ENCODE results near the gene SMARCD3. TPM values are rescaled to one million over a fixed set of nuclear protein-coding genes. Genes with fewer than 3 reads are reported as not detected.

Gene SMARCD3
- polyA plus RNA-seq, 1 donor = 80.6 TPM

GRCh38 chr7:151238924-151239836 is 9.3 kb downstream of the SMARCD3 start:
- no peak for DNase-seq

- DNase-seq = no peak
Observed at GRCh38 chr7:151238190-151238810, 10.2 kb downstream of the SMARCD3 start.

DNA sequence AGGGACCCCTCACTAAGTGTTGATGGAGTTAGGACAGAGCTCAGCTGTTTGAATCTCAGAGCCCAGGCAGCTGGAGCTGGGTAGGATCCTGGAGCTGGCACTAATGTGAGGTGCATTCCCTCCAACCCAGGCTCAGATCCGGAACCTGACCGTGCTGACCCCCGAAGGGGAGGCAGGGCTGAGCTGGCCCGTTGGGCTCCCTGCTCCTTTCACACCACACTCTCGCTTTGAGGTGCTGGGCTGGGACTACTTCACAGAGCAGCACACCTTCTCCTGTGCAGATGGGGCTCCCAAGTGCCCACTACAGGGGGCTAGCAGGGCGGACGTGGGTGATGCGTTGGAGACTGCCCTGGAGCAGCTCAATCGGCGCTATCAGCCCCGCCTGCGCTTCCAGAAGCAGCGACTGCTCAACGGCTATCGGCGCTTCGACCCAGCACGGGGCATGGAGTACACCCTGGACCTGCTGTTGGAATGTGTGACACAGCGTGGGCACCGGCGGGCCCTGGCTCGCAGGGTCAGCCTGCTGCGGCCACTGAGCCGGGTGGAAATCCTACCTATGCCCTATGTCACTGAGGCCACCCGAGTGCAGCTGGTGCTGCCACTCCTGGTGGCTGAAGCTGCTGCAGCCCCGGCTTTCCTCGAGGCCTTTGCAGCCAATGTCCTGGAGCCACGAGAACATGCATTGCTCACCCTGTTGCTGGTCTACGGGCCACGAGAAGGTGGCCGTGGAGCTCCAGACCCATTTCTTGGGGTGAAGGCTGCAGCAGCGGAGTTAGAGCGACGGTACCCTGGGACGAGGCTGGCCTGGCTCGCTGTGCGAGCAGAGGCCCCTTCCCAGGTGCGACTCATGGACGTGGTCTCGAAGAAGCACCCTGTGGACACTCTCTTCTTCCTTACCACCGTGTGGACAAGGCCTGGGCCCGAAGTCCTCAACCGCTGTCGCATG is 11.0 kb downstream of the SMARCD3 start:
- no peak for DNase-seq

- no peak for DNase-seq
Observed at GRCh38 chr7:151236406-151236805, 12.1 kb downstream of the SMARCD3 start.

DNA sequence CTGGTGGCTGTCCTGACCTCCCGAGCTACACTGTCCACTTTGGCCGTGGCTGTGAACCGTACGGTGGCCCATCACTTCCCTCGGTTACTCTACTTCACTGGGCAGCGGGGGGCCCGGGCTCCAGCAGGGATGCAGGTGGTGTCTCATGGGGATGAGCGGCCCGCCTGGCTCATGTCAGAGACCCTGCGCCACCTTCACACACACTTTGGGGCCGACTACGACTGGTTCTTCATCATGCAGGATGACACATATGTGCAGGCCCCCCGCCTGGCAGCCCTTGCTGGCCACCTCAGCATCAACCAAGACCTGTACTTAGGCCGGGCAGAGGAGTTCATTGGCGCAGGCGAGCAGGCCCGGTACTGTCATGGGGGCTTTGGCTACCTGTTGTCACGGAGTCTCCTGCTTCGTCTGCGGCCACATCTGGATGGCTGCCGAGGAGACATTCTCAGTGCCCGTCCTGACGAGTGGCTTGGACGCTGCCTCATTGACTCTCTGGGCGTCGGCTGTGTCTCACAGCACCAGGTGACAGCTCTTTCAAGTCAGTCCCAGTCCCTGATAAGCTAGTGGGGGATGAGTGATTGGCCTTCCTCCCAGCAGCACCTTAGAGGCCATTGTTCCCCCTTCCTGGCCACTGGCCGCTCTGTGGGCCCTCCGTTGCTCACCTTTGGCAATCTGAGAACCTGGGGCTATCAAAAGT is 13.3 kb downstream of the SMARCD3 start:
- no peak for DNase-seq

- no peak for DNase-seq
Observed at GRCh38 chr7:151233804-151234203, 14.7 kb downstream of the SMARCD3 start.

DNA sequence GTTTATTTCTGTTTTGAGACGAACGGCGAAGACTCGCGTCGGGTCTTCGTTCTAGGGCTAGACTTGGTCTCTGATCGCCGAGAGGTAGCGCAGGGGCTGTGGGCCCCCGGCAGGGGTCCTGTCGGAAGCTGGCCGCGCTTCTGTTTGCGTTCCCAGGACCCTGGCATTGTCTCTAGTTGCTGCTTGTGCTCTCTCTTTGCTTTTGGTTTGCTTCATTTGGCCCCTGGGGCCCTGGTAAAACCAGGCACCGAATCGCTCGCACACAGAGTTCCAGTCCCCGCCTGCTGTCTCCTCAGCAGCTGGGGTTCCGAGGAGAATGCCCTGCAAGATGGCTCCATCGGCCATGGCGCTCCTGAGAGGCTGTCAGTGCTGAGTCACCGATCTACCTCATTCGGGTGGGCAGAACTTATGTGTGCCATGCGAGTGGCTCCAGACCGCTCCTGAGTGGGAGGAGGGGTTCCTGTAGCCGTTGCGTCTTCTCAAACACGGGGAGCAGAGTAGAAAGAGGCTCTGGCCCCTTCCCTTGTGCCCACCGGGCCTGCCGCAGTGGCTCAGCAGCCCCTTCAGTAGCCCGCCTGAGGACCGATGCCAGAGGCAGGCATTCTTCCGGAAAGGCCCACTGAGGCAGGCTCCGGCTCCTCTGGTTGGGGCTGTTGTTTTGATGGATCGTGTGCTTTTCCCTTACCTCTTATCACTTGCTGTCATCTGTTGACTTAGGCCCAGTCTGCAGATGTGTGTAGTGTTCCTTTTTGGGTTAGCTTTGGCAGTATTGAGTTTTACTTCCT is 15.4 kb downstream of the SMARCD3 start:
- no peak for DNase-seq

- DNase-seq = peak; percentile 81
Observed at GRCh38 chr7:151232091-151232916, 16.2 kb downstream of the SMARCD3 start, which contains the start of gene CHPF2. Gene CHPF2 (plus strand): TSS chr7:151232483. CDS start chr7:151234012, 1,529 bp downstream.

DNA sequence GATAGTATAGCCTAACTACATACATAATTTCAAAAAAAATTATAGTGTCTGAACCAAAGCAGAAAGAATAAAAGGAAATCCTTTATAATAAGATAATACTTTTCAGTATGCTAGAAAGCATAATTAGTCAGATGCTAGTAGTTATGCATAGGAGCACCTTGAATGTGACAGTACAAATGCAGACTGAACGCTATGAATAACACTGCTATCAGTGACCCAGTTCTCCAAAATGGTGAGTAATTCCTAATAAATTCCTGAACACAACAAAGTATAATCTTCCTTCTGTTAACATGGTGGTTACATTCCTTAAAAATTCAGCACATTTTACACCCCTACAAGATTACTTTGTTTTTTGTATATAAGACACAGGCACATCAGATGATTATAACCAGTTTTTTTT is 17.4 kb downstream of the SMARCD3 start:
- DNase-seq = no peak

GRCh38 chr7:151229249-151229648 is 19.2 kb downstream of the SMARCD3 start:
- DNase-seq = no peak

DNA sequence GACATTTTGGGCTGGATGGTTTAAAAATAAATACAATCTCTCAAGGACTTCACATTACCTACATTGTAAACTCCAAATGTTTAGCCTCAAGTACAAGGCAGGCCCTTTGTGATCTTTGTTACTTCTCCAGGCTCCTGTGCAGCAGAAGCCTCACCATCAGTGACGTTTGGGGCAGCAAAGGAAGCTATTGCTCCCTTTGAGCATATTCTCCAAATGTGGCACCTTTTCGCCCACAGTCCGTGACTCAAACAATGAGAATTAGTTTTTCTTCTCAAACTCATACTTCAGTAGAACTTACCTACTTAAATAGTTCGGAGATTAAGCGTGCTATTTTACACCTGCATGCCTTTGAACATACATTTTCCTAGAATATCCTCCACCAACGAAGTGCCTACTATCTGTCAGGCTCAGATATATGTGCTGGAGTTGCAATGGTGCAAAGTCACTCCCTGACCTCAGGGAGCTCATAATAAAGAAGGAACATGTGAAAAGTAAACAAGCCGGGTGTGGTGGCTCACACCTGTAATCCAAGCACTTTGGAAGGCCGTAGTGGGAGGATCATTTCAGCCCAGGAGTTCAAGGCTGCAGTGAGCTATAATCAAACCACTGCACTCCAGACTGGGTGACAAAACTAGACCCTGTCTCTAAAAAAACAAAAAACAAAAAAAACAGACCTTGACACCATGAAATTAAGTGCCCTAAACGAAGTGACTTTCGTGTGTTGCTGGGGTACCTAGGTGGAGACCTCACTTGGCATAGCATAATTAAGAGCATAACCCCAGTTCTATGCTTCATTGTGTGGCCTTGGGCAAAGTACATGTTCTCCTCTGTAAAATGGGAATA is 20.2 kb downstream of the SMARCD3 start:
- DNase-seq = no peak

DNA sequence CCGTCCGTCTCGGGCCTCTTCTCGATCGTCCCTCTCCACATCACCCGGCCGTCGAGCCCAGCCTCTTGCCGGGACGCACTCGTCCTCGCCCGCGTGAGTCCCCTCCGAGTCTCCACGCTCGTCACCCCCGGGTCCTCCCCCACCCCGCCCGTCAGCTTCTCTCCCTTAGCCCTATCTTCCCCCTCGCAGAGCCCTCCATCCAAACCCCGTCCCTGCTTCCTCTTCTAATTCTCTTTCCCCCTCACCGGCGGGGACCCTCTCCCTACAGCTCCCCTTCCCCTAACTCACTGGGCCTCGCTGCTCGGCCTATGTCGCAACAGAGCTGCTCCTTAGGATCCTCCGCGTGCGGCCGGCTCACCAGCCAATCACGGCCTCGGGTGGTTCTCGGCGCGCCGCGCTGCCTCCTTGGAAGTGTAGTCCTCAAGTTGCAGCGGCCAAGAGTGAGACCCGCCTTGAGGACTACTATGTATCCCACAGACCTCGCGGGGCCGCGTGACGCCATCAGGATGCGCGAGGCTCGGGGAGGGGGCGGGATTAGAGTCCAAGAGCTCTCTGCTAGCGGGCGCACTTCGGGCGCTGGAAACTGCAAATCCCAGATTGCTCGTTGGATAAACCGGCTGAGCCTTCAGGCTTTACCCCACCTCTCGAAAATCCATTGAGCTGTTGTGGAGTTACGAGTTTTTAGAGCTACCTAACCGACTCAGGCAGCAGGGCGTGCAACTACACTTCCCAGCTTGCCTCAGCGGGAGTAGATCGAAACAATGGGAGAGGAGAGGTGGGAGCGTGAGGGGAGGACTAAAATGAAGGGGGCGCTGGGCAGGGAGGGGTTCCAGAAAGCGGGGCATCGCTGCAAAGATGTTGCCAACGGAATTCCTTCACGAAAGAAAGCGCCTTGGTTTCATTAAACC is 21.4 kb downstream of the SMARCD3 start, which contains the start of gene ABCF2:
Gene ABCF2 (minus strand): TSS at position 331 of the 908 bp plus-strand sequence. CDS start 747 bp downstream, outside the sequence.
- peak; percentile 99 for DNase-seq

DNA sequence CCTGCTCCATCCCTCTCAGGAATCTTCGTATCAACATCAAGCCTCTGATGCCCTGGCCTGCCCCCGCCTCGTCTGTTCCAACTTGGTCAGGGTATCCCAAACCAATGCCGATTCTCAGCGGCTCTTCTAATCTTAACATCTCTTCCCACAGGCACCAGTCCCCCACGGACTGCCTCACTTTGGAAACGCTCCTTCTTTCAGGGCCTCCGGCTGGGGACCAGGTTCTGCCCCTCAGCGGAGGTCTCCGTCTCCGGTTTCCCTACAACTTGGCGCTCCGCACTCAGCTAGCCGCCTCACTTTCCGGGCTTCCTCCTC is 22.0 kb downstream of the SMARCD3 start:
- DNase-seq = no peak

- no peak for DNase-seq
Observed at GRCh38 chr7:151225948-151226510, 22.5 kb downstream of the SMARCD3 start.

- no peak for DNase-seq
Observed at GRCh38 chr7:151223728-151224127, 24.8 kb downstream of the SMARCD3 start.

GRCh38 chr7:151218170-151218569 is 30.3 kb downstream of the SMARCD3 start:
- no peak for DNase-seq

DNA sequence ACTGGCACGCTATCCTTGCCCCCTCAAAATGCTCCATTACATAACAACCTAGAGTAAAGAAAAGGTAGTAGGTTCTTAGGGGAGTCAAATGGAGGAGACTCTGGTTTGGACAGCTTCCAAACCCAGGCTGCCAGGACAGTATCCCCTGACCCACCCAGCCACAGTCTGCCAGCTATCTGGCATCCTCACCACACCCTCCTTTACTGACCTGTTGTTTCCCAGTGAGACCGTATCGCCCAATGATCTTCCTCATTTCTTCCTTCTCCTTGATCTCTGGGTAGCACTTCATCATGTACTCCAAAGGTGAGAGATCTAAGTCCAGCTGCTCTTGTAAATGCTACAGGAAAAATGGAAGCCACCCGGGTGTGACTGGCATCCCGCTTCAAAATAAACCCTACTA is 33.1 kb downstream of the SMARCD3 start:
- no peak for DNase-seq
